Gastroesophageal sphincter (tissue), 4 donors: ENCODE measurements around the gene HS3ST5. TPM values are rescaled to one million over a fixed set of nuclear protein-coding genes. Genes with fewer than 3 reads are reported as not detected.

Experiments used
- ATAC-seq: fragments of 150-250 bp; one replicate; pipeline ENCODE4 v1.9.1; 2016; ENCODE audit warnings: mild to moderate bottlenecking, moderate library complexity
- H3K27ac ChIP-seq, 4 donors: fragments of 200-600 bp; sonication (generic) in 3 of 4; 1 replicate in 3 of 4; 2 replicates in 1 of 4; pipeline ENCODE4 v1.5.1; 2016 to 2019
- H3K27me3 ChIP-seq: fragments of 200-600 bp; sonication (generic); one replicate; pipeline ENCODE4 v1.5.1; 2019
- H3K36me3 ChIP-seq, 2 donors: fragments of 200-600 bp; sonication (generic); one replicate each; pipeline ENCODE4 v1.5.1; 2019; ENCODE audit warnings: control low read depth in 1 of 2
- H3K4me1 ChIP-seq, 3 donors: fragments of 200-600 bp; sonication (generic); 1 replicate in 2 of 3; 2 replicates in 1 of 3; pipeline ENCODE4 v1.5.1; 2016 to 2019; ENCODE audit warnings: control low read depth in 2 of 3
- H3K4me3 ChIP-seq, 2 donors: fragments of 200-600 bp; sonication (generic); one replicate each; pipeline ENCODE4 v1.5.1; 2019; ENCODE audit warnings: mild to moderate bottlenecking in 1 of 2, moderate library complexity in 1 of 2
- H3K9me3 ChIP-seq, 3 donors: fragments of 200-600 bp; sonication (generic); one replicate each; pipeline ENCODE4 v1.5.1; 2017 to 2019; ENCODE audit warnings: control low read depth in 2 of 3
- CTCF ChIP-seq, 4 experiments: fragments of 200-600 bp in 2 of 4; fragments of 450-650 bp in 2 of 4; sonication (generic) in 1 of 4; IDR thresholded peaks; one replicate each; pipeline ENCODE4 v1.5.1; 2017 to 2019; ENCODE audit warnings: antibody characterized with exemption in 4 of 4, mild to moderate bottlenecking in 2 of 4, moderate library complexity in 2 of 4
- EP300 ChIP-seq: sonication (generic); formaldehyde crosslinking; IDR thresholded peaks from one replicate; pipeline ENCODE4 v1.6.1; 2017; ENCODE audit warnings: antibody characterized with exemption, mild to moderate bottlenecking
- POLR2A ChIP-seq, 2 donors: fragments of 450-650 bp; IDR thresholded peaks; one replicate each; pipeline ENCODE4 v1.6.1; 2017; ENCODE audit warnings: antibody characterized with exemption in 2 of 2, mild to moderate bottlenecking in 2 of 2, moderate library complexity in 1 of 2
- POLR2AphosphoS5 ChIP-seq: sonication (generic); formaldehyde crosslinking; IDR thresholded peaks from one replicate; pipeline ENCODE4 v1.6.1; 2017; ENCODE audit warnings: antibody characterized with exemption
- WGBS, 2 donors: methylation state at CpG; one replicate each; pipeline ENCODE4 v1.1.5; 2018; ENCODE audit warnings: low coverage in 1 of 2; 5-methylcytosine and 5-hydroxymethylcytosine counted together
- small RNA-seq, 4 donors: library from RNA; depleted of rRNA; stranded (forward); fragments of <200 nt; gene quantifications; one replicate each; pipeline ENCODE3, GENCODE V24; 2016
- total RNA-seq, 4 donors: library from RNA; depleted of rRNA; stranded (reverse); fragments of >200 nt; gene quantifications; one replicate each; pipeline ENCODE4 v1.1.0, GENCODE V29; 2016

HS3ST5 gene
- total RNA-seq, 4 donors from 2014 or later: 0.13 TPM; not detected in 3

- H3K9me3 ChIP-seq: no peaks in the 10 kb centered on the region
- no peak for ATAC-seq
- no peak for TF ChIP-seq CTCF (IDR thresholded peaks at IDR 0.05)
- no peak for TF ChIP-seq POLR2AphosphoS5
- TF ChIP-seq EP300: no peak
- TF ChIP-seq POLR2A (IDR thresholded peaks at IDR 0.05): no peak
- H3K36me3 ChIP-seq: no peaks in the 10 kb centered on the region
- H3K27ac ChIP-seq: no peak overlapping the region
- 80 to 94% methylated on average over 1 to 2 of the region's 2 CpGs for WGBS, 2 donors
- H3K4me3 ChIP-seq: no peak overlapping the region
- no peaks in the 10 kb centered on the region for H3K4me1 ChIP-seq
- H3K27me3 ChIP-seq: no peaks in the 10 kb centered on the region
Observed at GRCh38 chr6:114007516-114007915, 335.3 kb downstream of the HS3ST5 start.

Small RNA genes lying within 50 kb of the gene (small RNA-seq; reads per million reads assigned to genes)
- 0 to 0.27 (median 0) reads per million in 4 donors for gene RNA5SP213
